Epithelial cell of proximal tubule (primary cell): Measurements from ENCODE around the gene COPZ1. TPM values are rescaled to one million over a fixed set of nuclear protein-coding genes. Genes with fewer than 3 reads are reported as not detected.

Source experiments
- DNase-seq: peaks from one replicate; pipeline ENCODE4 v3.0.0-alpha.2; 2011; ENCODE audit warnings: low read depth
- H3K4me3 ChIP-seq: 2 replicates; pipeline ENCODE4 v1.5.1; 2011; ENCODE audit warnings: low read depth, mild to moderate bottlenecking, low read length
- total RNA-seq: library from RNA; depleted of rRNA; stranded (reverse); fragments of >200 nt; gene quantifications from 2 replicates; pipeline ENCODE4 v1.2.3, GENCODE V29; 2015
- TF ChIP-seq, protein P1 (sequence below): conservative IDR thresholded peaks from 2 replicates; pipeline ENCODE4 v1.5.1; 2012; ENCODE audit warnings: low read depth, mild to moderate bottlenecking, low read length

COPZ1 gene
- total RNA-seq, 1 donor from 2014 or later, result 144 TPM

DNA sequence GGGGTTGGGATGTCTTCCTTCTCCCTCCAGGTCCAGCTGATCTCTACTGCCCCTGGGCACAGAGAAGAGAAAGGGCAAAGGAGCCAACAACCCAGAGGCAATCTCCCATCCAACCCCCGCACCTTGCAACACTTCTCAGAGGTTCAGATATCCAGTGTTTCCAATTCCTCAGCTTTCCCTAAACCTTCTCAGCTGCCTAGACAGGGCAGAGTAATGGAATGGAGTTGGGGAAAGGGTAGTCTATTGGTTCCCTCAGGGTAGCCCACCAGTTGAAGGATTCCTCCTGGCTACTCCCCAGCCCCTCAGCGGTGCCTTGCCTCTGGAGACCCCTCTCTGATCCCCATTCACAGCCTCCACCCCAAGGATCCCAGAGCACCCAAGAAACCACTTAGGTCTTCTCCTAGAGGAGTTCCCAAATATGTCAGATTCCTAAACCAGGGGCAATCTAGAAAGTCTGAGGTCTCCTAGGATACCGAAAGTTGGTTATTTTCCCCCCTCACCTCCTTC is 24.7 kb upstream of the COPZ1 start:
- peak overlapping the region; percentile 42 for H3K4me3 ChIP-seq
- TF ChIP-seq, protein P1, sequence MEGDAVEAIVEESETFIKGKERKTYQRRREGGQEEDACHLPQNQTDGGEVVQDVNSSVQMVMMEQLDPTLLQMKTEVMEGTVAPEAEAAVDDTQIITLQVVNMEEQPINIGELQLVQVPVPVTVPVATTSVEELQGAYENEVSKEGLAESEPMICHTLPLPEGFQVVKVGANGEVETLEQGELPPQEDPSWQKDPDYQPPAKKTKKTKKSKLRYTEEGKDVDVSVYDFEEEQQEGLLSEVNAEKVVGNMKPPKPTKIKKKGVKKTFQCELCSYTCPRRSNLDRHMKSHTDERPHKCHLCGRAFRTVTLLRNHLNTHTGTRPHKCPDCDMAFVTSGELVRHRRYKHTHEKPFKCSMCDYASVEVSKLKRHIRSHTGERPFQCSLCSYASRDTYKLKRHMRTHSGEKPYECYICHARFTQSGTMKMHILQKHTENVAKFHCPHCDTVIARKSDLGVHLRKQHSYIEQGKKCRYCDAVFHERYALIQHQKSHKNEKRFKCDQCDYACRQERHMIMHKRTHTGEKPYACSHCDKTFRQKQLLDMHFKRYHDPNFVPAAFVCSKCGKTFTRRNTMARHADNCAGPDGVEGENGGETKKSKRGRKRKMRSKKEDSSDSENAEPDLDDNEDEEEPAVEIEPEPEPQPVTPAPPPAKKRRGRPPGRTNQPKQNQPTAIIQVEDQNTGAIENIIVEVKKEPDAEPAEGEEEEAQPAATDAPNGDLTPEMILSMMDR, result no peak
- DNase-seq, result no peak

DNA sequence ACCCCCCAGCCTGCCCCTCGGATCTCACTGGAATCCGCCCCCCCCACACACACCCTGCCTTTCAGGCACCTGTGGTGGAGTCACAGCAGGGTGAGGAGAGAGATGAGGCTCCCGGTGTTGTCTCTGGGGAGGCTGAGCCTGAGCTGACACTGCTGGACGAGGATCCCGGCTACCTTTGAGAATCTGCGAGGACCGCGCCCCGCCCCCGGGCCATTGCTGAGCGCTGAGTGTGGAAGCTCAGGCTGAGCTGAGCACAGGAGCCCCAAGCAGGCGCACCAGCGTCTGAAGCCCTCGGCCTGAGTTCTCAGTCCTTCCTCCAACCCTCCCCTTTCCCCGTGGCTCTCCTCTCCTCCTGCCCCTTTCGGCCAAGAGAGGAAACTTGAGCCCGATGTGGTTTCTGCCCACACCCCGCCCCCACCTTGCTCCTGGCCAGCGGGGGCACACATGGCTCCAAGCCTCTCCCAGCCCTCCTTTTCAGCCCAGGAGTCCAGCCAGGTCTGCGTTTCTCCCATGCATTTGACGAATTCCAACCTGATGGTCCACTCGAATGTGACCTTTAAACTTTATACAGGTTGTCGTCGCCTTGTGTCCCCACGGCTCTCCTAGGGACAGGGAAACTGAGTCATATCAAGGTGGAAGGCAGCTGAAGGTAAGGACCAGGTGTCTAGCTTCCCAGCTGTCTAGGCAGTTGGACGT is 24.1 kb upstream of the COPZ1 start, which contains the start of gene NFE2:
Gene NFE2 (minus strand): TSS at position 284 of the 696 bp plus-strand sequence. CDS start 5,767 bp downstream, outside the sequence.
- TF ChIP-seq, protein P1, result peak; percentile 14
- no peak for DNase-seq
- H3K4me3 ChIP-seq, result peak within 1 kb of the TSS; percentile 42

DNA sequence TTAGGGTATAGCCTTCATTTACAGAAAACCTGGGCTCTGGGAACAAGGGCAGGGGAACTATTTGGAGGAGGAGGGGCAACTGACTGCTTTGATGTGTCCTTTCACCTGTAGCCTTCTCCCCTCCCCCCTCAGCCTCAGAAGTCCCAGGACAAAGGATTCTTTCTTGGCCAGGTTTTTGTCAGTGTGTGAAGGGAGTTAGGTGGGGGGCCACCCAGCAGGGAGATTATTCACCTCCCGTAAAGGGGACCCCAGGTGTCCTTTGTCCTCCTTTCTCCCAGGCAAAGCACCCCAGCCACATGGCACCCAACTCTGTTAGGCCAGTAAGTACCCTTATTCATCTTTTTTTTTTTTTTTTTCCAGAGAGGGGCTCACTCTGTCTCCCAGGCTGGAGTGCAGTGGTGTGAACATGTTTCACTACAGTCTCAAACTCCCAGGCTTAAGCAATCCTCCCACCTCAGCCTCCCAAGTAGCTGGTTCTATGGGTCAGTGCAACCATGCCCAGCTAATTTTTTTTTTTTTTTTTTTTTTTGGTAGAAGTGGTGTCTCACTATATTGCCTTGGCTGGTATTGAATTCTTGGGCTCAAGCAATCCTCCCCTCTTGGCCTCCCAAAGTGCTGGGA is 23.4 kb upstream of the COPZ1 start:
- H3K4me3 ChIP-seq, result no peak overlapping the region
- DNase-seq, result no peak
- TF ChIP-seq, protein P1, result no peak

DNA sequence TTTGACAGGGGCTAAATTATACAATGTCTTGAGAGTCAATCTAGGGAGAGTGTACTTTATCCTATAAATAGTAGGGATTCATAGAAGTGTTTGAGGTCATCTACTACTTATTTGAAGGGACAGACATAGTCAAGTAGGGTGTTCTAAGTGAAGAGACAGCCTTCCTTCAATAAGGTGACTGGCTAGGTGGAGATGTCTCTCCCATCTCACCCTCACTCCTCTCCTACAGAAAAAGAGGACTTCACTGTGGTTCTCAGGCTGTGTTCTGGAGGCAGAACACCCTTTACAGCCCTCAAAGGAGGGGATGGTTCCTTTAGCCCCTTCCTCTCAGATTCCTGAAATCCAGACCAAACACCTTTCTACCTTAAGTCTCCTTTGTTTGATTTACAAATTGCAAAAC is 21.3 kb upstream of the COPZ1 start:
- TF ChIP-seq, protein P1, result no peak
- DNase-seq, result no peak
- no peak overlapping the region for H3K4me3 ChIP-seq

DNA sequence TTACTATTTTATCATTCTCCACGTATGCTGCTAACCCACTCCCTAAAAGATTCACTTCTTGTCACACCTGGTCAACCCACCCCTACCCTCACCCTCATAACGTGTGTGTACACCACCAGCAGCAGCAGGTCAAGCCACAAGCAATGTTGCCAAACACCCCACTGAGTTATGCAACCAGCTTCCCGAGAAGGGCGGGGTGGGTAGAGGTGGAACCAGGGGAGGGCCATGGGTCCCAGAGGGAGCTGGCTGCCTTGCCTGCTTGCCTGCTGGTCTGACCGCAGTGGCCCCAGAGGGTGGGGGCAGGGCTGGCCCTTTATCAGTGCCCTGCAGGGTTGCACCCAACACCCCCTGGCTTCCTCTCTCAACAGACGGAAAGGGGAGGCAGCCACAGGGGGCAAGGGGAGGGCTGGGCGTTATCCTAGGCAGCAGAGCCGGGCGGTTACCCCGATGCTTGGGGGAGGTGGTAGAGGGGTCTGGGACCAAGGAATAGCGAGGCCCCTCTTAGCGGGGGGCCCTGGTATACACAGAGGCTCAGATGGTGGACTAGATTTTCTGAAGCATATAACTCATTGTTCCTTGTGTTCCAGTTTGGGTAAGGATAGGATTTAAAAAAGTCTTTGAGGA is 20.6 kb upstream of the COPZ1 start:
- DNase-seq, result no peak
- TF ChIP-seq, protein P1, result no peak
- H3K4me3 ChIP-seq, result no peak overlapping the region

DNA sequence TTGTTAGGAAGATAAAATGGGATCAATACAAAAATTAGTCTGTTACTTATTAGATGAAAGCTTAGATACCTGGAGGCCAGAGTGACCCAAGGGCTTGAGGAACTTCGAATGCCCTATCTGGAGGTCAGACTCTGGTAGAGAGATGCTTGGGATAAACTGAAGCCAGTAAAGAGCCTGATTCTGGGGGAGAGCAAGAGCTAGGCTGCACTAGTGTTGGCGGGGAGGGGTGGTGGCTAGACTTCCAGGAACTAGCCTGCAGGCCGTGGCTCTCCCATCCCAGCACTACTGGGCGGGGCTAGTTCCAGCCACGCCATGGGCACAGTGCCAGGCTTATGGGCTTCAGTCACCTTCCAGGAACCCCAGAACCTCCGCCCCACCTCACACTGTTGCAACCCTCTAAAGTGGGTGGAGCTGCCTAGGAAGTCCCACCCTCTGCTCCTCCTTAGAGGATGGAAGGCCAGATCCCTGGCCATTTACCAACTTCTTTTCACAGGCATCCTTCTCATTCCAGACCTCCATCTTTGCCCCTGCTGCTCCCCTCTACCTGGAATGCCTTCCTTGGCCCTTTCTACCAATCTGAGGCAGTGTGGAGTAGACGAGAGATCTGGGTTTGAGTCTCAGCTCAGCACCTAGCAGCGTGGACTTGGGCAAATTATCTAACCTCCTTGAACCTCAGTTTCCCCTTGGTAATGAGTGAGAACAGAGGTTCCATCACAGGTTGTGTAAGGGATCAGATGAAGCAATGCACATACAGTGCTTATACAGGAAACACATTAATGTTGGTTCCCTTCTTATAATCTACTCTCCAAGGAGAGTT is 17.8 kb upstream of the COPZ1 start:
- DNase-seq, result no peak
- no peak overlapping the region for H3K4me3 ChIP-seq
- TF ChIP-seq, protein P1, result no peak
